ENCODE data around the gene ZNF808. TPM values are rescaled to one million over a fixed set of nuclear protein-coding genes. Genes with fewer than 3 reads are reported as not detected.

ZNF808 gene
- total and polyA plus RNA-seq, 2 of the 4 experiments (the other 2 are of a cell fraction), result 3.6 to 19.9 TPM

- Histone ChIP-seq H3K9ac (ENCODE audit: low read depth, low read length) (no peak overlapping the region), H3K9me3 (ENCODE audit: control insufficient read depth, insufficient read depth, low read length) (peaks cover 37% of the 10 kb centered on the region), H3K79me1 (ENCODE audit: low read depth in 1 of 2, low read length in 2 of 2) (no peaks in the 10 kb centered on the region), H3K4ac (ENCODE audit: low read depth, low read length) (no peak overlapping the region), H4K5ac (ENCODE audit: low read depth, low read length) (no peak overlapping the region), H2BK5ac (ENCODE audit: low read depth, low read length, poor library complexity, severe bottlenecking) (no peak overlapping the region), H3K18ac (ENCODE audit: low read depth, low read length) (no peak overlapping the region), H4K8ac (ENCODE audit: low read depth in 2 of 2, low read length in 2 of 2) (no peak overlapping the region), H3K56ac (ENCODE audit: extremely low read depth, insufficient read depth, low read length) (no peak overlapping the region), H3K9me1 (ENCODE audit: insufficient read depth, low read length) (no peaks in the 10 kb centered on the region), H3K27me3 (ENCODE audit: control insufficient read depth, insufficient read depth, low read length) (no peaks in the 10 kb centered on the region), H2BK120ac (ENCODE audit: low read depth, low read length) (no peak overlapping the region), H2AK9ac (replicated peaks; ENCODE audit: low read depth, low read length, poor library complexity) (no peak overlapping the region), H3K27ac (ENCODE audit: insufficient read depth, low read length) (no peak overlapping the region), H2AK5ac (ENCODE audit: low read depth, low read length) (no peak overlapping the region), H4K91ac (ENCODE audit: insufficient read depth, low read depth, low read length) (no peak overlapping the region), H2BK20ac (ENCODE audit: low read depth, low read length) (no peak overlapping the region), H4K20me1 (ENCODE audit: insufficient read depth, low read length) (no peaks in the 10 kb centered on the region), H2AFZ (replicated peaks; ENCODE audit: low read length, poor library complexity) (peak overlapping the region; percentile 51), H3K23ac (ENCODE audit: low read depth, low read length) (no peak overlapping the region), H2BK15ac (ENCODE audit: low read depth, low read length) (no peak overlapping the region), H3K4me2 (ENCODE audit: low read depth, low read length) (no peak overlapping the region), H3K4me1 (ENCODE audit: control insufficient read depth, insufficient read depth, low read length) (no peaks in the 10 kb centered on the region), H3K14ac (replicated peaks; ENCODE audit: low read depth, low read length) (no peak overlapping the region), H3K4me3 (ENCODE audit: insufficient read depth, low read depth, low read length) (no peak overlapping the region), H3K36me3 (ENCODE audit: control insufficient read depth, insufficient read depth, low read length) (no peaks in the 10 kb centered on the region)
- in situ Hi-C loops (cut with MboI; ENCODE audit: low sequenced_read_pairs) (no loop called here), dilution Hi-C loops (cut with HindIII; ENCODE audit: low sequenced_read_pairs, unreplicated experiment) (no loop called here), intact Hi-C loops (cut with micrococcal nuclease) (no loop called here)
- no TSS peak for BruUV-seq (replicated peaks)
- CTCF ChIA-PET, result no interaction called here
- POLR2A ChIA-PET (ENCODE audit: unreplicated experiment), result no interaction called here
- WGBS, 2 experiments (ENCODE audit: extremely low coverage in 2 of 2, insufficient read length in 1 of 2), result 16% methylated on average over 21 of the region's 37 CpGs; no CpG with 5 or more reads in 1 of the 2 experiments
- ATAC-seq (ENCODE audit: low read depth) (no peak), DNase-seq (no peak)
- no peak for TF ChIP-seq NFE2L2 (IDR thresholded peaks at IDR 0.05; ENCODE audit: low read depth, low read length)
- no peak for TF ChIP-seq MXI1 (IDR thresholded peaks at IDR 0.05; ENCODE audit: borderline replicate concordance, low read depth, low read length)
- TF ChIP-seq FOS (IDR thresholded peaks at IDR 0.05; ENCODE audit: low read depth, low read length), result no peak
- TF ChIP-seq USF2 (IDR thresholded peaks at IDR 0.05; ENCODE audit: low read depth, low read length), result no peak
- no peak for TF ChIP-seq CTCF (conservative IDR thresholded peaks at IDR 0.05; ENCODE audit: low read depth, low read length)
Observed at GRCh38 chr19:52492201-52492993, 35.1 kb upstream of the ZNF808 start.

All from IMR-90 (cell line).